Stimulated activated naive CD8-positive, alpha-beta T cell treated with anti-CD3 and anti-CD28 coated beads, Interleukin-15, amount 100 ng/mL, for 72 hours (primary cell): ENCODE results near the gene ESRRG.

ENCODE experiments used
- ATAC-seq: fragments of 150-1000 bp; cut with Tn5 transposase; 2 replicates; pipeline ENCODE4 v1.10.0; 2021; ENCODE audit warnings: mild to moderate bottlenecking, moderate library complexity
- DNase-seq, 2 donors: peaks; one replicate each; pipeline ENCODE4 v3.0.0; 2021 to 2022
- H3K27ac Mint-ChIP-seq, 2 donors: one replicate each; pipeline ENCODE4 v1.8.0; 2022; ENCODE audit warnings: mild to moderate bottlenecking in 2 of 2, mixed read lengths in 2 of 2, moderate library complexity in 2 of 2
- H3K27me3 Mint-ChIP-seq: one replicate; pipeline ENCODE4 v1.8.0; 2022; ENCODE audit warnings: mixed read lengths
- H3K4me1 Mint-ChIP-seq: one replicate; pipeline ENCODE4 v1.8.0; 2022; ENCODE audit warnings: mild to moderate bottlenecking, mixed read lengths
- H3K4me3 Mint-ChIP-seq, 2 donors: one replicate each; pipeline ENCODE4 v1.8.0; 2022; ENCODE audit warnings: mild to moderate bottlenecking in 2 of 2, mixed read lengths in 2 of 2, moderate library complexity in 1 of 2
- H3K9me3 Mint-ChIP-seq, 2 donors: one replicate each; pipeline ENCODE4 v1.8.0; 2022; ENCODE audit warnings: mixed read lengths in 2 of 2

The ESRRG gene

DNA sequence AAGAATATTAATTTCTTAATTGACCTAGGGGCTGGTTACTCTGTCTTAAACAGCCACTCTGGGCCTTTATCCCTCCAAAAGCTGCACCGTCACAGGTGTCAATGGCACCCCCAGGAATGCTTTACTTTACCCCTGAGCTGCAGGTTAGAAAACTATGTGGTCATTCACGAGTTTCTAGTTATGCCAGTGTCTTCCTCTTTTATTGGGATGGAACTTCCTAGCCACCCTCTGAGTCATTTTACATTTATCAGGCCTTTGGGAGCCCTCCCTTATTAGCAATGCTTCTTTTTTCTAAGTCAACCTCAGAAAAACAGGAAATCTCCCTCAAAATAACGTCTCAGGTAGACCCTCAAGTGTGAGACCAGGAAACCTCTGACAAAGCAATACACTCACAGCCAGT, 240.6 kb downstream of the ESRRG start:
- H3K4me1 Mint-ChIP-seq, result no peaks in the 10 kb centered on the region
- no peak for DNase-seq
- H3K27ac Mint-ChIP-seq, result no peak overlapping the region
- H3K4me3 Mint-ChIP-seq, result no peak overlapping the region
- no peaks in the 10 kb centered on the region for H3K27me3 Mint-ChIP-seq
- no peak for ATAC-seq
- H3K9me3 Mint-ChIP-seq, result peaks cover 9 to 37% of the 10 kb centered on the region in 2 donors

DNA sequence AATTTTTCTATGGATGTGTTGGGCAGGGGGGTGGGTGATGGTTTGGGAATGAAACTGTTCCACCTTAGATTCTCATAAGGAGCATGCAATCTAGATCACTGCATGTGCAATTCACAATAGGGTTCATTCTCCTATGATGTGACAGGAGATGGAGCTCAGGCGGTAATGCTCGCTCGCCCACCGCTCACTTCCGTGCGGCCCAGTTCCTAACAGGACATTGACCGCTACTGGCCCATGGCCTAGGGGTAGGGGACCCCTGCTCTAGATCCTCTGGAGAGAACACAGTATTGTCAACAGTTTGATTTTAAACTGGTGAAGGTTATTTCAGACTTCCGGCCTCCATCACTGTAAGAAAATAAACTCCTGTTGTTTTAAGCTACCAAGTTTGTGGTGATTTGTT, 245.0 kb downstream of the ESRRG start:
- Mint-ChIP-seq H3K27me3 (no peaks in the 10 kb centered on the region), H3K4me3 (no peak overlapping the region), H3K27ac (no peak overlapping the region), H3K4me1 (no peaks in the 10 kb centered on the region), H3K9me3 (peaks cover 13 to 22% of the 10 kb centered on the region in 2 donors)
- ATAC-seq (no peak), DNase-seq (no peak)

DNA sequence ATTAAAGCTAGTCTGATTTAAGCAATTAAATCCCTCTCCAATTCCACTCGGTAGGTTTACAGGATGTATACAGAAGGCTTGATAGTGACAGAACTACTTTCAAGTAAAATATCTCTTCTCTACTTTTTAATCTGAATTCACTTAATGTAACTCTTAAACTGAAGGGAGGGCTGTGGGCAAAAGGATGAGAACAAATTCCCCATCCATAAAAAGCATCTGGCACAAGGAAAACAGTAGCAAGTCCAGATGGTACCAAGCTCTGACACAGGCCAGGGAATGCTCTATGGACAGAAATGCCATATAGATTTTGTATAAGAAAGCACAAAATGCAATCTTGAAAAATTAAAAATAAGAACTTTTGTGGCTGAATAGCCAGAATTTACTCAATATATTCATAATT, 246.9 kb downstream of the ESRRG start:
- DNase-seq, result no peak
- Mint-ChIP-seq H3K27ac (no peak overlapping the region), H3K4me1 (no peaks in the 10 kb centered on the region), H3K27me3 (no peaks in the 10 kb centered on the region), H3K9me3 (peaks cover 13 to 14% of the 10 kb centered on the region in 2 donors), H3K4me3 (no peak overlapping the region)
- ATAC-seq, result no peak

DNA sequence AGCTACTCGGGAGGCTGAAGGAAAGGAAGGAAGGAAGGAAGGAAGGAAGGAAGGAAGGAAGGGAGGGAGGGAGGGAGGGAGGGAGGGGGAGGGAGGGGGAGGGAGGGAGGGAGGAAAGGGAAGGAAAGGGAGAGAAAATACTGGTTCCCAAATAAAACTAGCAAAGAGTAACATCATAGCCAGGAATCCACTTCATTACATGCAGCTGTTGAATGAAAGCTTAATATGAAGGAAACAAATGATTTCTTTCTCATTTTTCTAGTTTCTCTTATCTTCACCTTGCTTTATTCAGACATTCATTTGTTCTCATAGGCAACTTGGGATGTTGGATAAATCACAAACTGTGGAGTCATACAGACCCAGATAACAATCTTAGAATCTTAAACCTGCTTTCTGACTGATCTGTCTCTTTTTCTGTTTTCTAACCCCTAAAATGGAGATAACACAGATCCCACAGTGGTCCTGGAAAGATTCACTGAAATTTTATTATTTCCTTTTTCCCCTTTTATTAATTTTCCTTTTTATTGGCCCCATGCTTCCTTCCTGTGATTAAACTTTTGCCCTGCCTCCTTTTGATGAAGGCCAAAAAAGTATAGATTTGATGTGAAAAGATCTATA, 247.5 kb downstream of the ESRRG start:
- Mint-ChIP-seq H3K27me3 (no peaks in the 10 kb centered on the region), H3K4me1 (no peaks in the 10 kb centered on the region), H3K4me3 (no peak overlapping the region), H3K27ac (no peak overlapping the region), H3K9me3 (peaks cover 8 to 13% of the 10 kb centered on the region in 2 donors)
- no peak for DNase-seq
- ATAC-seq, result no peak

DNA sequence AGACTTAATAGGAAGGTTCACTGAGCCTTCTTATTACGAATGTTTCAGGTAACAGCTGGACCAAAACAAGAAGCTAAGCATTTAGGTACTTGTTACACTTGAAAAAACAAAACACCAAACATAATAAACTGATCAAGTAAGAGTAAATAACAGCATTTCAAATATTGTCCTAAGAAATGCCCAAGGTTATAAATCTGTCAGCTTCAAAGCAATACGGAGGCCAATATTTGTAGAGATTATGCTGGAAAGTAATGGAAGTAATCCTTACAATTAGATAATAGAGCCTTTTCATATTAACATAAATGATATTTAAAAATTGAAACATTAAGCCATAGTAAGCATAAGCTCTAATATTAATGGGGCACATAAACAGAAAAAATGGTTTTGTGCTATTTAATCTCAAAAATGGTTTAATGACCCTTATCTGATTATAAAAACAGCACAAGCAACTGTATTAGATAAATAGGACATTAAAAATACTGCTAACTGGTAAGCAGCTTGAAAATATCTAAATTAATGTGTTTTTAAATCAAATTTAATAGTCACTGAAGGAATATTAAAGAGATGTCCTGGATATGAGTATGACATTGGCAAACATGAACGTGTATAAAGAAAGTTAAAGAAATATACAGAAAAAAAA, 256.9 kb downstream of the ESRRG start:
- H3K9me3 Mint-ChIP-seq, result peaks cover 0 to 10% of the 10 kb centered on the region in 2 donors
- no peaks in the 10 kb centered on the region for H3K4me1 Mint-ChIP-seq
- DNase-seq, result no peak
- no peak overlapping the region for H3K27ac Mint-ChIP-seq
- no peak for ATAC-seq
- H3K4me3 Mint-ChIP-seq, result no peak overlapping the region
- no peaks in the 10 kb centered on the region for H3K27me3 Mint-ChIP-seq

DNA sequence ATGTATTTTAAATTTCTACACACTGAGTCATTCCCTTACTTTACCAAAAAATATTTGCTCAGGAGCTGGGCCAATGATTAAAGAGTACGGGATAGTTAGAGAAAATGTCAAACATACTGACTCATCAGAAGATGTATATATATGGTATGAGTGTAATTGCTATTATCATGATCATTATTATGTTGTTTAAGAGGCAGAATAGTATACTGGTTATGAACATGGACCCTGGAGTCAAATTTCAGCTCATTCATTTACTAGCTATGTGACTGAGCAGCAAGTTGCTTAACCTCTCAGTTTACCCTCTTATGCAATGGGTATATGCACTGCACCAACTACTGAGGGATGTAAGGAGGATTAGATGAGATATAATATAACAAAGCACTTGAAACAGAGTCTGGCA, 258.7 kb downstream of the ESRRG start:
- H3K4me1 Mint-ChIP-seq, result no peaks in the 10 kb centered on the region
- DNase-seq, result no peak
- peaks cover 10 to 11% of the 10 kb centered on the region in 2 donors for H3K9me3 Mint-ChIP-seq
- no peak overlapping the region for H3K27ac Mint-ChIP-seq
- ATAC-seq, result no peak
- no peak overlapping the region for H3K4me3 Mint-ChIP-seq
- H3K27me3 Mint-ChIP-seq, result no peaks in the 10 kb centered on the region

DNA sequence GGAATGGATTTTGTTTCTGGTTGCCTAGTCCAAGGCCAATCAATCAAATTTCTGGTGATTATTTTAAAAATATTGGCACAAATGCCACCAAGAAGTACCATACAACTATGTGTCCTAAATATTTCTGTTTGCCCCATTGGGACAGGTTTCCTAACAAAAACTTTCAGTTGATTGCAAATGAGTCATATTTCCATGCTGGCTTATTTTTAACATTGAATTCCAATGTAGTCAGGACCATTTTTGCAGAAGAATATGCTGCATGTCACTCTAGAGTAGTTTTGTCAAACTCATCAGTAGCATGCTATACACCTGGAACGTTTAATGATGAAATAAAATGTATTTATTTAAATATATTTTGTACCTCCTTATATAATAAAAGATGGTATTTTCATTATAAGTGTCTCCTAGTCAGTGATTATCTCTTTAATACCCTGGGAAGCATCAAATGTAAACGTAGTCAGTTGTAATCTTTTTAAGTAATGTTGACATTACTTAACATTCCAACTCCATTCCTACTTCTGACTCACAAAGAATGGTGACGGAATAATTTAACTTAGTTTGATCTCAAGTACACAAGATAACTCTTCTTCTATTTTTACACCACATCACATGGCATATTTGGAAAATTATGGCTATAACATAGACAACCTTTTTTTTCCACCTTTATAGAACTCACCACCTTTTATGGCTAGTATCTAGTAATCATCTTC, 261.0 kb downstream of the ESRRG start:
- Mint-ChIP-seq H3K4me3 (no peak overlapping the region), H3K9me3 (peaks cover 7 to 11% of the 10 kb centered on the region in 2 donors), H3K27ac (no peak overlapping the region), H3K4me1 (no peaks in the 10 kb centered on the region), H3K27me3 (no peaks in the 10 kb centered on the region)
- ATAC-seq (no peak), DNase-seq (no peak)

DNA sequence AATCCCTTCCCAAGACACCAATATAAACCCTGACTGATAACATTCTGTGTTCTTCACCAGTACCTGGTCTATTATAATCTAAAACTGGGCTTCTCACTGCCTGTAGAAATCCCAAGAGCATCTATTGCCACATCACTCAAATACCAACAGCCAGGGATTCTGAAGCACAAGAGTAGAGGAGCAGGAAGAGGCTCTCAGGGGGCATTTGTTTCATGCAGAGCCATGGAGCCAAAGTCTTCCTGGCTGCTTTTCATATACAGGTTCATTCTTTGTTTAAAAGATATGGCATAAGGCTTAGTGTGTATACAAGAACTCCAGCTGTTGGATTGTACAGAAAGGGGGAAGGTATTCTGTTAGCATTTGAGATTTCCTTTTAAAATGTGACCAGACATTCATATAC, 261.8 kb downstream of the ESRRG start:
- Mint-ChIP-seq H3K4me1 (no peaks in the 10 kb centered on the region), H3K27me3 (no peaks in the 10 kb centered on the region), H3K27ac (no peak overlapping the region), H3K9me3 (peaks cover 3 to 11% of the 10 kb centered on the region in 2 donors), H3K4me3 (no peak overlapping the region)
- no peak for ATAC-seq
- DNase-seq, result no peak

DNA sequence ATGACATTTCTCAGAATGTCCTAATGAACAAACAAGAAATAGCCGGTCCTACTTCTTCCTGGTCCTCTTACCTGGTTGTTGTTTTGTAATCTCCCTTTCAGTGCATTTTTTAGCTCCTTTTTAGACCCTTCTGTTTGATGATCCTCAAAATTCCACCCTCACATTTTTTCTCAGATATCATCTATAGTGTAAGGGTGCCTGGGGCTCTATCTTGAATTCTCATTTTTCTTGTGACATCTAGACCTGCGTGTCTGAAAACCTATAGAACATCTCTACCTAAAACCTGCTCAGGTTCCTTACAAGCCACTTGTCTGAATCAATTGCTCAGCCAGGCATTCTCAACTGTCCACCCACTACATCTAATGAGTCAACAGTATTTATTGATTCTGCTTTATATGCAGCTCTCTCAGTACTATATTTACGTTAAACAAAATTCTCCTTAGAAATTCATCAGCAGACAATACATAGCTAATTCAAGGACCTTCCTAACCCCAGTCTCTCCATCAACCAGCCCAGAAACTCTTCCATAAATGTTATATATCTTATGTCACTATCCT, 263.5 kb downstream of the ESRRG start:
- no peaks in the 10 kb centered on the region for H3K27me3 Mint-ChIP-seq
- H3K4me1 Mint-ChIP-seq, result no peaks in the 10 kb centered on the region
- DNase-seq (no peak), ATAC-seq (no peak)
- H3K4me3 Mint-ChIP-seq, result no peak overlapping the region
- peaks cover 3 to 11% of the 10 kb centered on the region in 2 donors for H3K9me3 Mint-ChIP-seq
- H3K27ac Mint-ChIP-seq, result no peak overlapping the region

DNA sequence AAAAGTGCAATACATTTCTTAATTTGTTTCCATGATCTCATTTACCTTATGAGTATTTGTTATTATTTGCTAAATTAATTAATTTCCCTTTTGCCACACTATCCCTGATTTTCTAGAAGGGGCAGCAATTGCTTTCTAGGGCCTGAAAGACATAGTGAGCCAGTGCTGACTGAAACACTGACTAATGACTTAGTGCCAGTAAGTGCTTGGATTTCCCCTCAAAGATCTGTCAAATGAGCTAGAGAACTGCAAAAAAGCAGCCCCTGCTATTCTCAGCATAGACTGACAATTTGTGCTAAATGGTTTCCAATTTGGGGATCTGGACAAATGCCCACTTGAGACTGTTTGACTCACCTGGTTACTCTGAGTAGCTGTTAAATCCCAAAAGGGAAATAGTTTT, 264.4 kb downstream of the ESRRG start:
- Mint-ChIP-seq H3K27me3 (no peaks in the 10 kb centered on the region), H3K27ac (no peak overlapping the region), H3K9me3 (peaks cover 3 to 11% of the 10 kb centered on the region in 2 donors), H3K4me3 (no peak overlapping the region), H3K4me1 (no peaks in the 10 kb centered on the region)
- DNase-seq, result no peak
- ATAC-seq, result no peak

DNA sequence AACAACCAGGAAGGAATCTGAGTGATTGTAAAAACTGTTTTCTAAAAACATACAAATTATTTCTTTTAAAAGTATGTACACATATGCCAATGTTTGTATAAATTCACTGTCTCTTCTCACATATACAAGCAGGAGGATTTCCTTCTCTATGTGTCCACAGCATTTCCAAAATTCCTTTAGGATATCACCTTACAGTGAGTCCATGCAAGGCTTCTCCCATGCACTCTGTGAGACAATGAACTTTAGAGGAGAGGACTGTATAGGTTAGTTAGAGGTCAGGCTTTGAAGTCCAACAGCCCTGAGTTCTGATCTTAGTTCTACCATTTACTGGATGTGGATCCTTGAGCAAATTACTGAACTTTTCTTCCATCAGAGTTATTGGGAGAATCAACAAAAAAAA, 265.9 kb downstream of the ESRRG start:
- no peak overlapping the region for H3K27ac Mint-ChIP-seq
- ATAC-seq (no peak), DNase-seq (no peak)
- H3K27me3 Mint-ChIP-seq, result no peaks in the 10 kb centered on the region
- H3K4me1 Mint-ChIP-seq, result no peaks in the 10 kb centered on the region
- no peak overlapping the region for H3K4me3 Mint-ChIP-seq
- H3K9me3 Mint-ChIP-seq, result peaks cover 3 to 11% of the 10 kb centered on the region in 2 donors

DNA sequence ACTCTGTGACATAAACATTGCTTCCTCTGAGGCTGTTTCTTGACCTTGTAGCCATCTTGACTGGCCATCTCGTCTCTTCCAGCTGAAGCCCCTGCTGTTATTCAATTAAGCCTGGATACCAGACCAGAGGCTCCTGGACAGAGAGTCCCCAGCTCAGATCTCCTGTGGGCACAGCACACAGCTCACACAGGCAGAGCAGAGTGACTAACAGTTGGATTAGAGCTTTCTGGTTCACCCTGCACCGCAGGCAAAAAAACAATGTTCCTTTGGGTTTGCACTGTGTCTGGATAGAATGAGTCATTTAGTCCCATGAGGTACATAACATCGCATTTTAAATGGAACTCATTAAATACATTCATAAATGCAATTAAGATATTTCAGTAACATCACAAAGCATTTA, 266.5 kb downstream of the ESRRG start:
- Mint-ChIP-seq H3K27me3 (no peaks in the 10 kb centered on the region), H3K4me3 (no peak overlapping the region), H3K4me1 (no peaks in the 10 kb centered on the region), H3K27ac (no peak overlapping the region), H3K9me3 (peaks cover 7 to 11% of the 10 kb centered on the region in 2 donors)
- ATAC-seq (no peak), DNase-seq (no peak)

DNA sequence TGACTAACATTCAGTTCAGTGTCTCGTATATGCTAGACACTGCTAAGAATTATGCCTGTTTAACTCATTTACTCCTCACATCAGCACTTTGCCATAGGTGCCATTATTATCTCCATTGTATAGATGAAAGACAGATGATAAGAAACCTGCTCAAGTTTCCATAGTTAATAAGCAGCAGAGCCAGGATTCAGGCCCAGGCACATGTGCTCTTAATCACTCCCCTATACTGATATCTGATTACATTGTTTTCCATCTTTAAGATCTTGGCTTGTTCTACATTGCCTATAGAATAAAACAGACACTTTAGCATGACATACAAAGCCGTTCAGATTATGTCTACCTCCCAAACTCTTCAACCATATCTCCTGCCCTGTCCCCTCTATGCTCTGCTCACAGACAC, 269.5 kb downstream of the ESRRG start:
- H3K4me3 Mint-ChIP-seq, result no peak overlapping the region
- no peaks in the 10 kb centered on the region for H3K27me3 Mint-ChIP-seq
- DNase-seq (no peak), ATAC-seq (no peak)
- H3K27ac Mint-ChIP-seq, result no peak overlapping the region
- no peaks in the 10 kb centered on the region for H3K4me1 Mint-ChIP-seq
- peaks cover 3 to 8% of the 10 kb centered on the region in 2 donors for H3K9me3 Mint-ChIP-seq
